Measurements from ENCODE around the gene SLC12A4. TPM values are rescaled to one million over a fixed set of nuclear protein-coding genes. Genes with fewer than 3 reads are reported as not detected.
"Not testable (repeated sequence)": the region's sequence is repeated elsewhere in the genome, so short reads cannot be mapped to it uniquely, and the experiment has no call there.

Gene SLC12A4
- total RNA-seq = 41.2 and 108 TPM in 2 replicates

DNA sequence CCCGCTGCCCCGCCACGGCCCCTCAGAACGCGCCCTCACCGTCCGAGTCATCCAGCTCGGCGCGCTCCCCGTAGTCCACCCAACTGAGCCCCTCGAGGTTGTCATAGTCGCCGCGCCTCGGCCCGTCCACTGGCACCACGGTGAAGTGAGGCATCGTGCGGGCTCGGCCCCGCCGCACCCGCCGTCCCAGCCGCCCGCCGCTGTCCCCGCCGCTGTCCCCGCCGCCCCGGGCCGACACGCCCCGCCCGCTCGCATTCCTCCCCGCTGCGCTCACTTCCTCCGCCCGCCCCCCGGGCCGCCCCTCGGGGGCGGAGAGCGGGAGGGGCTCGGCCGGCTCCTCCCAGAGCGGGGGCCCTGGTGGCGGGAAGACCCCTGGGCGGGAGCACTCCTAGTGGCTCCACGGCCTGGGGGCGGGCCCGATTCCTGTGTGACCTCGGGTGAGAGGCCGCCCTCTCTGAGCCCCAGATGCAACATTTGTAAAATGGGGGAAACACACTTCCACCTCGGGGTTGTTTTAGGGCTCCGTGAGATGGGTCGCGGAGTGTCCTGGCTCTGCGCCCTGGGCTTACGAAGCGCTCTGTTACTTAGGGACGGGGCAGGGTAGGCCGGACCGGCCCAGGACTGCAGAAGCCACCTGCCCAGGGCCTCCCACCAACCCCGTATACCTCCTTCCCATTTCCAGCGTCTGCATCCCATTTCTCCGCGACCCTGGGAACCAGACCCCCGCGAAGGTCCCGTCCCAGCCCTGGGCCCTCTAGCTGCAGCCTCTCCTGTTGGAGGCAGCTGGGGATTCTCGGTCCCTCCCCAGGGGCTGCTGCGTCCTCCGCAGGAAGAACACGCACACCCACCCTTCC is at the start of gene SLC12A4:
Gene SLC12A4, minus strand, starts transcription at position 238 of the 854 bp plus-strand sequence. Its CDS starts 84 bp downstream, at position 154.
- peak; percentile 71 to 88 for DNase-seq (ENCODE audit: low read depth in 2 of 2)

DNA sequence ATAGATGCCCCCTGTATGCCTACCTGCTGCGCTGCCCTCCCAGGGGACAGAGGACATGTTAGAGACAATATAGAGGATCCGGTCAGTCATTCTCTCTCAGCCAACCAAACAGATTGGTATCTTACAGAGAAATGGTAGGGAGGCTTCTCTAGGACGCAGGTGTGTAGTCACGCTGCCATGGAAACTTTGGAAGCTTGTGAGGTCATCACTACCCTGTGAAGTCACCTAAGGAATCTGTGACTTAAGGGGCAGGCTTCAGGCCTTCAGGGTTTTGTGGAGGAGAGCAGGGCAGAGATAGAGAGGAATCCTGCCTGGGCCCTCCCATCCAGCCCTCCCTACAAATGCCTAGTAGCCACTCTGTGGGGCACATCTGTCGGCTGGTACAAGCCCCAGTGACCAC is 47.2 kb upstream of the SLC12A4 start, which contains the start of gene DPEP2NB:
Gene DPEP2NB, minus strand, starts transcription at position 231 of the 400 bp plus-strand sequence. Its CDS starts 141 bp downstream, at position 90.
- no peak for DNase-seq (ENCODE audit: low read depth in 2 of 2)

DNA sequence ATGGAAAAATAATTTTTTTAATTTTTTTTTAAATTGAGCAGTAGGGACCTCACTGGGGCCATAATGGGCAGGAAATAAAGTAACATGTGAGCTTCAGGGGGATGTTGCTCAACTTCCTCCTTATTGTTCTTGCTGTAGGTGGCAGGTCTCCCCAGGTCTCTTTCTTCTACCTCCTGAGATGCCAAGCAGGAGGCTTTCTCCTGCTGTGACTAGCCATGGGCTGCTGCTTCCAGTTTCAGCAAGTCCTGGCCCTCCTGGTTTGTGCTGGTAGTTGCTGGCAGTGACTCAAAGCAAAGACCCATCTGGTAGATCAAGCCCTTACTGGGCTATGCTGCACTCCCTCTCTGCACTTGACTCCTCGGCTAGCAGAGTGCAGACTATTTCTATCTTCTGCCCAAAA is 45.0 kb upstream of the SLC12A4 start:
- DNase-seq (ENCODE audit: low read depth in 2 of 2) = peak; percentile 53 to 72

DNA sequence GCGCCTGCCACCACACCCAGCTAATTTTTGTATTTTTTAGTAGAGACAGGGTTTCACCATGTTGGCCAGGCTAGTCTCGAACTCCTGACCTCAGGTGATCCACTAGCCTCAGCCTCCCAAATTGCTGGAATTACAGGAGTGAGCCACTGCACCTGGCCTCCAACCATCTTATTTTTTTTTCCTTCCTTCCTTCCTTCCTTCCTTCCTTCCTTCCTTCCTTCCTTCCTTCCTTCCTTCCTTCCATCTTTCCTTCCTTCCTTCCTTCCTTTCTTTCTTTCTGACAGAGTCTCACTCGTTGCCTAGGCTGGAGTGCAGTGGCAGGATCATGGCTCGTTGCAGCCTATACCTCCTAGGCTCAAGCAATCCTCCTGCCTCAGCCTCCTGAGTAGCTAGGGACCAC is 41.4 kb upstream of the SLC12A4 start:
- not testable (repeated sequence) for DNase-seq (ENCODE audit: low read depth in 2 of 2)

DNA sequence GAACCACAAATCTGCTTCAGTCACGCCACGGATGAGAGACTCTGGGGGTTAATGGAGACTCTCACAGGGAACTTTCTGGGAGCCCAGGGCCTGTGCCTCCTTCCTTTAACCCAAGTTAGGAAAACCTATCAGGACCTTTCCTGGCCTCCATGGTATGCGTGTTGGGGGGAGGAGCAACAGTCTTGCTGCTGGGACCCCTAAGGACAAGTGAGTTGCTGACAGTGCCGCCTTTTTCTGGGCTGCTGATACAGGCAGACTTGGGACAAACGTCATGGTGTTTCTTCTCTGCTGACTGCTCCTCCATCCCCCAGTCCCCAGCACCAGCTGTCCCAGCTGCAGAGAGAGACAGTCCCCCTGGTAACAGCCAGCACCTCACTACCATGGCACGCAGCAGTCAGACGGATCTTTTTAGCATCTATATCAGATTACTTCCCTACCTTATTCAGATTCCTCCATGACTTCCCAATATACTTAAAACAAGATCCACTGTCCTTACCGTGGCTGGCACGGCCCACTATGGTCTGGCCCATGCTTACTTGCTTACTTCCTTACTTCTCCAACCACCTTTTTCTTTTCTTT is 40.8 kb upstream of the SLC12A4 start:
- no peak for DNase-seq (ENCODE audit: low read depth in 2 of 2)

DNA sequence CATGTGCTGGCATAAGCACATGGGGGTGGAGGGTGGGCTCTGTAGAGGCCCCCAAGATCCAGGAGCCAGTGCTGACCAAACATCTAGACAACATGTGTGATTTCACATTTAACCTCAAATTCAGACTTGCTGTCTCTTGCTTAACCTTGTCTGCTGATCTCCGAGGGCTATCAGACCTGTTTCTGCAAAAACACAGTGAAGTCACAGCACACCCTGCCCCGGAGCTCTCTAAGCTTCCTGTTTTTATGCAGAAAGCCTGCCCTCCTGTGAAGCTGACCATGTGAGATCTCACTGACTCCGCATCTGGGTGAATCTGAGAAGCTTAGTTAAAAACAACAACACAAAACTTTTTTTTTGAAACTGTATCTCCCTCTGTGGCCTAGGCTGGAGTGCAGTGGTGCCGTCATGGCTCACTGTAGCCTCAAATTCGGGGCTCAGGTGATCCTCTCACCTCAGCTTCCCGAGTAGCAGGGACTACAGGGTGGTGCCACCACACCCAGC is 37.4 kb upstream of the SLC12A4 start:
- peak; percentile 86 to 95 for DNase-seq (ENCODE audit: low read depth in 2 of 2)

DNA sequence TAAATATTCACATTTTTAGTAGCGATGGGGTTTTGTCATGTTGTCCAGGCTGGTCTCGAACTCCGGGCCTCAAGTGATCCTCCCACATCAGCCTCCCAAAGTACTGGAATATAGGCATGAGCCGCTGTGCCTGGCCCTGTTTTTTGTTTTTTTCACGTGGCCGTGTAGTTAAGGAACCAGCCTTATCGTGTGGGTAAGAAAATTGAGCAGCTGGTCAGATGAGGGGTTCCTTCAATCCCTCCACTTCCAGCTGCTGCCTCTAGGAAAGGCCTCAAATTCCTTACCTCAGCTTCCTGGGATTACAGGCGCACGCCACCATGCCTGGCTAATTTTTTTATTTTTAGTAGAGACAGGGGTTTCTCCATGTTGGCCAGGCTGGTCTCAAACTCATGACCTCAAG is 36.8 kb upstream of the SLC12A4 start:
- no peak for DNase-seq (ENCODE audit: low read depth in 2 of 2)

DNA sequence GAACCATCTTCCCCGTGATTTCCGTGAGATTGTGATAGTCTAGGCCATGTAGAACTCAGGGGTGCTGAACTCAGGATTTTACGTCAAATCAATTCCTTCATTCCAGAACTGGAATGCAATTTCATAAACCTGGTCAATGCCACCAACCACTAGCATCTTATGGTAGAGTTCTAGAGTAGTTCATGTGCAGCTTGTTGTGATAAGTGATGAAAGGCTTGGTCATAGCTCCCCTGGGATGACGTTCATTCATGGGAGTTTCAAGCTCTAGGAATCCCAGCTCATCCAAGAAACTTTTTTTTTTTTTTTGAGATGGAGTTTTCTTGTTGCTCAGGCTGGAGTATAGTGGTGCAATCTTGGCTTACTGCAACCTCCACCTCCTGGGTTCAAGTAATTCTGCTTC is 34.6 kb upstream of the SLC12A4 start:
- no peak for DNase-seq (ENCODE audit: low read depth in 2 of 2)

DNA sequence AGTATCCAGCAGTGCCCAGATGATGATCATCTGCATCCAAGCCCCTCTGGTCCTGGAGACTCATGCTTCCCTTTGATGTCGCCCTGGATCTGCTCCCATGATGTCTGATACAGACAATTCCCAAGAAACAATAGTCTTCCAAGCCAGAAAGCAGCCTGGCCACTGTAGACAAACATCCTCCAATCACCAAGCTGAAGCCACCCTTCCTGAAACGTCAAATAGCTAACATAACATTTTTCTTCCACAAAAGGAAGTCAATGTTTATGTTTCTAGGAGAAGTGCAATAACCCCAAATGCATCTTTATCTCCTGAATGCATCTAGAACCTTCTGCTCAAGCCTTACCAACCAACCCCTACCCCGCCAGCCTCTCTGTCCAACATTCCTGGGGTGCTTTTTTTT is 32.0 kb upstream of the SLC12A4 start:
- peak in 1 of 2 donors; percentile 76 for DNase-seq (ENCODE audit: low read depth in 2 of 2)

DNA sequence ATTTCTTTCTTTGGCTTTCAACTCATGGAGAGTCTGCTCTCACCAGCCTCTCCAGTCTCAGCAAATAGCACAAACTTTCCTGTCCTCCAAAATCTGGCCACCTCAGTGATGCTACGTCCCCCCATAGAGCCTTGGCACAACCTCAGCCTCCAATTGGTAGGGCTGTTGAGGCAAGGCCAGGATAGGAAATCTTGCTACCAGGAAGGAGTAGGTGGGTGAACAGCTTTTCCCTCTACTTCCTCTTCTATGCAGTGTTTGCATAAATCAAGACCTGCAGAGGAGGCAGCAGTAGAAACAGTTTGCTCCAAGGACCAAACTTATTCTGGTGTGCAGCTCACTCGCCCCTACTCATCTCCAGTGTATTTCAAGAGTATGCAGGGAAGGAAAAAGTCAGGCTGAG is 31.5 kb upstream of the SLC12A4 start:
- no peak for DNase-seq (ENCODE audit: low read depth in 2 of 2)

DNA sequence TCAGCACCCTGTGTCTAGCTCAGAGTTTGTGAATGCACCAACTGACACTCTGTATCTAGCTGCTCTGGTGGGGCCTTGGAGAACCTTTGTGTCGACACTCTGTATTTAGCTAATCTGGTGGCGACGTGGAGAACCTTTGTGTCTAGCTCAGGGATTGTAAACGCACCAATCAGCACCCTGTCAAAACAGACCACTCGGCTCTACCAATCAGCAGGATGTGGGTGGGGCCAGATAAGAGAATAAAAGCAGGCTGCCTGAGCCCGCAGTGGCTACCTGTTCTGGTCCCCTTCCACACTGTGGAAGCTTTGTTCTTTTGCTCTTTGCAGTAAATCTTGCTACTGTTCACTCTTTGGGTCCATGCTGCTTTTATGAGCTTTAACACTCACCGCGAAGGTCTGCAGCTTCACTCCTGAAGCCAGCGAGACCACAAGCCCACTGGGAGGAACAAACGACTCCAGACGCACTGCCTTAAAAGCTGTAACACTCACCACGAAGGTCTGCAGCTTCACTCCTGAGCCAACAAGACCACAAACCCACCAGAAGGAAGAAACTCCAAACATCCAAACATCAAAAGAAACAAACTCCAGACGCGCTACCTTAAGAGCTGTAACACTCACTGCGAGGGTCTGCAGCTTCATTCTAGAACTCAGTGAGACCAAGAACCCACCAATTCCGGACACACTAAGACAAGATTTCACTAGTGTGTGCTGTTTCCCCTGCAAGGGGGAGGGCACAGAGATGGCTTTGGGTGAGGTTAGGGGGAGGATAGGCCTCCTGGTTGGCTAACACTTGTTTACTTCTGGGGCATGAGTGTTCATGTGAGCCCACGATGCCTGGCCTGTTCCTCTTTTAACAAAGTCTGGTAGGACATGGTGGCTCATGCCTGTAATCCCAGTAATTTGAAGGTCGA is 30.6 kb upstream of the SLC12A4 start, which contains the start of gene DPEP2:
Gene DPEP2, minus strand, starts transcription at position 706 of the 910 bp plus-strand sequence. CDS start 6,272 bp downstream, outside the sequence.
- DNase-seq (ENCODE audit: low read depth in 2 of 2) = not testable (repeated sequence)

DNA sequence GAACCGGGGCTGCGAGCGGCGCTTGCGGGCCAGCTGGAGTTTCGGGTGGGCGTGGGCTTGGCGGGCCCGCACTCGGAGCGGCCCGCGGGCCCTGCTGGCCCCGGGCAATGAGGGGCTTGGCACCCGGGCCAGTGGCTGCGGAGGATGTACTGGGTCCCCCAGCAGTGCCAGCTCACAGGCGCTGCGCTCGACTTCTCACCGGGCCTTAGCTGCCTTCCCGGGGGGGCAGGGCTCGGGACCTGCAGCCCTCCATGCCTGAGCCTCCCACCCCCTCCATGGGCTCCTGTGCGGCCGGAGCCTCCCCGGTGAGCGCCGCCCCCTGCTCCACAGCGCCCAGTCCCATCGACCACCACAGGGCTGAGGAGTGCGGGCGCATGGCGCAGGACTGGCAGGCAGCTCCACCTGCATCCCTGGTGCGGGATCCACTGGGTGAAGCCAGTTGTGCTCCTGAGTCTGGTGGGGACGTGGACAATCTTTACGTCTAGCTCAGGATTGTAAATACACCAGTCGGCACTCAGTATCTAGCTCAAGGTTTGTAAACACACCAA is 29.9 kb upstream of the SLC12A4 start:
- not testable (repeated sequence) for DNase-seq (ENCODE audit: low read depth in 2 of 2)

DNA sequence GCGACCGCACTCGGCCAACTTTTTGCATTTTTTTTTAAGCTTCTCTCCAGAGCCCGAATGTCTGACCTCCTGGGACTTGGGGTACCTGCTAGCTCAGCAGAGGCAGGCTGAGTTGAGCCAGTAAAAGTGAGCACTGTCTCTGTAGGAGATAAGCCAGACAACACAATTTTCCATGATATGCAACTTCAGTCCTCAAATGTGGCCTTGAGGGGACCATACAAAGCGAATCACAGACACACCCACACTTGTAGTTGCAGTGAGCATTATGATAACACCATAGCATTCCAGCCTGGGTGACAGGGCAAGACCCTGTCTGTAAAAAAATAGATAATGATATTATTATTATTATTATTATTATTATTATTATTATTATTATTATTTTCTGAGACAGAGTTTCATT is 28.2 kb upstream of the SLC12A4 start:
- DNase-seq (ENCODE audit: low read depth in 2 of 2) = no peak

DNA sequence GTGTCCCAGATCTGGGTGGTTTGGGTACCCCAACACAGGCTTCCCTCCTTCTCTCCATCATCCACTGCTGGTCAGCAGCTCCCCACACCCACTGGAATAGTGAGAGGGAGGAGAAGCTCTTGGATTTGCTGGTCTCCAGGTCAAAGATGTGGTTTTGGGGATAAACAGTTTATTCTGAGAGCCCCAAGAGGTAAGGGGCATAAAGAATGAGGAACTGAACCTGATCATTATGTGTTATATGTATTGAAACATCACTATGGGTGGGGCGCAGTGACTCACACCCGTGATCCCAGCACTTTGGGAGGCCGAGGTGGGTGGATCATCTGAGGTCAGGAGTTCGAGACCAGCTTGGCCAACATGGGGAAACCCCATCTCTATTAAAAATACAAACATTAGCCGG is 27.0 kb upstream of the SLC12A4 start:
- no peak for DNase-seq (ENCODE audit: low read depth in 2 of 2)

DNA sequence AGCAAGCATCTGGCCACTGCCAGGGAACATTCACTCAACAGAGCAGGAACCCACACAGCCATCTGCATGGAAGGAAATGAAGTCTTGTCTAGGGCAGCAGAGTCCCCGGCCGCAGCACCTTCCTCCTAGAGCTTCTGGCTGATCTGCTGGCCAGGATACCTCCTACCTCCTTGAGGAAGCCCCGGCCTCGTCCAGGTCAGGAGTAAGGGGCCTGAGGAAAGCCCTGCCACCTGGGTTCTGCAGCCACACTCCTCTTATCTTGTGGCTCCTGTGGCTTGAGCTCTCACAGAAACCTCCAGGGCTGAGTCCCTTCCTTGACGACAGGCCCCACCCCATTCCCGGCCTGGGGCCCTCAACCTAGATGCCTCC is 25.6 kb upstream of the SLC12A4 start:
- DNase-seq (ENCODE audit: low read depth in 2 of 2) = not testable (repeated sequence)

DNA sequence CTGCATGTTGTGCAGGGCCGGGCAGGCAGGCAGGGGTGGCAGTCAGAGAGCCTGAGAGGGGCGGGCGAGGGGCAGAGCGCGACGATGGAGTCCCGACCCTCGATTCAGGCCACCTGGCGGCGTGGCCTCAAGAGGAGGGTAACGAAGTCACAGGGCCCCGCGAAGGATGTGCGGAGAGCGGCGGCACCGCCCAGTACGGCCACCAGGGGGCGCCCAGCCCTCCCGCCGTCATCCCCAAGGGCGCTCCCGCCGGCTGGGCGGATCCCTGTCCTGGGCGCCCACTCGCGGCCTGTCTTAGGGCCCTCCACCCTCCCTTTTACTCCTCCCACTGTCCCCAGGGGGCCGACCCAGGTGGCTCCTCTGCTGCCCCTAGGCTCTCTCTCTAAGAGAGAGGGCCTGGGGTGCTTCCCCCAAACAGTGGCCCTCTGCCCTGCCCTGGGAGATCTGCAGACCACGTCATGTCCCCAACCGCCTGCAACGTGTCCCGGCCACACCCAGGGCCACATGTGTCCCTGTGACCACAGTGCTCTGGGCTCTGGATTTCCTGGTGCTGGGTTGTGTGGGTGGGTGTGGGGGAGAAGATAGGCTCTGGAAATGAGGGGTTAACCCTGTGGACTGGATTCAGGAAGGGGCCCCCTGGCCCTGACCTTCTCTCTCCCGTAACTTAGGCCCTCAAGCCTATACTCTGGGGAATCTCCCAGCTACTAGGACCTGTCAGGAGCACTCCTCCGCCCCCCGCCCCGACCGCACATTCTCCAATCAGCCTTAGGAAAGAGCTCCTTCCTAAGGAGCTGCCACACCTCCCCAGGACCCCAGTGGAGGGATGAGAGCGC is 25.0 kb upstream of the SLC12A4 start:
- DNase-seq (ENCODE audit: low read depth in 2 of 2) = peak; percentile 70 to 80

DNA sequence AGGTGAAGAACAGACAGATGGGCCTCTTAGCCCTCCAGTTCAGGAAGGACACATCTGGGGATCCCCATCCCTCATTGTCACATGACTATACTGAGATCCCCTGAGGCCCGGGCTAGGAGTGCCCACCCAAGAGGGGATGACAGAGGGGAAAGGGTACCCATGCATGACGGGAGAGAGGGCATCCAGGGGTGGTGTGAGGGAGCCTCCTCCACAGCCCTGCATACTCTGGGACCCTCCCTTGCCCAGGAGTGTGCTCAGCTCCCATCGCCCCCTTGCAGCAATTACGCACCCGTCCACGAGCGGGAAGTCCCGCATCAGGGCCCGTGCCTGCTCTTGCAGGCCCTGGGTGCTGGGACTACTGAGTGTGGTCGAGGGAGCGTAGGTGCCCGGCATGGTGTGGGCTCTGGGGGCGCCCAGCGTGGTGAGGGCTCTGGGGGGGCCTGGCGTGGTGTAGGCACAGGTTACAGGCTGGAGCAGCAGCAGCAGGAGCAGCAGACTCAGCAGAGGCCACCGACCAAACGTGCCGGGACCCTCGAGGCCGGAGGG is 24.3 kb upstream of the SLC12A4 start:
- DNase-seq (ENCODE audit: low read depth in 2 of 2) = no peak

DNA sequence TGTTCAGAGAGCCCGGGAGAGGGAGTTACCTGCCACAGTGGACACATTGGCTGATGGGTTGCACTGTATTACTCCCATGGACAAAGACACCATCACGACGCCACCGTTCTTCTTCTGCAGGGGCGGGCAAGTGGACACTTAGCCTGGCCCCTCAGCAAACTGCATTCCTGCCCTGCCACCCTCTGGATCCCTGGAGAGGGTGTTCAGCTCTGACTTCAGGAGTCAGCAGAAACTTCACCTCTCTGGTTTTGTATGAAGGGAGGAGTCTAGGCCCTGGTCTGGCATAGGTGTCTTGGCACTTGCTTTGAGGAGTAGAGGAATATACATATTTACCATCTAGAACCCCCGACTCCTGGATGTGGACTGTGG is 21.6 kb upstream of the SLC12A4 start:
- DNase-seq (ENCODE audit: low read depth in 2 of 2) = no peak

DNA sequence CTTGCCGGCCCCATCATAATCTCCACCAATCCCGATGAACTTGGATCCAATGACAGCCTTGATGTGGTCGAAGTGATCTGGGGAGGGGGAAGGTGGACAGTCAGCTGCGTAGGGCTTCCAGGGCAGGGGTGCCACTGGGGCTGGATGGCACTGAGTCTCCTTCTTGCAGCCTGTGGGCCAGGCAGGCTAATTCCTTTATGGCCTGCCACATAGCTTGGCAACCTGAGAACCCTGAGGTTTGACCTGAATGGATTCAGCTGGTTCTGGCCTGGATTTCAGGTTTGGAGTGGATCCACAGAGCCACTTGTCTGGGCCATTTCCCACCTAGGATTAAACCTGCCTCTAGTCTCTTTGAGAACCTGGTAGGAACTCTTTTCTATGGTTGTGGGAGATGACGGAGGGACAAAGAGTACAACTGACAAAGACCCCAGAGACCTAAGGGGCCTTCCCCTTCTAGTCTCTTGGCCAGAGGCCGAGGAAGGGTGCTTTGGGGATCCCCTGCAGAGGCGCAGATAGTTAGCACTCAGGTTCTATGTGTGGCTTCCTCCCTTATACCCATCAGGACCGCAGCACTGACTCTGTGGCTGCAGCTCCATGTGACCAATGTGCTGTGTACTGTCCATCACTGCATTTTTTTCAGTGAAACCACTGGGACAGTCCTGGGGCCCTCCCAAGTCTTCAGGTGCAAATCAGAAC is 21.0 kb upstream of the SLC12A4 start:
- DNase-seq (ENCODE audit: low read depth in 2 of 2) = no peak
